DND-41 (cell line): ENCODE results near the gene RNF38.

Experiments used
- EZH2 ChIP-seq: IDR thresholded peaks from 3 replicates; pipeline ENCODE4 v1.6.1; 2012; ENCODE audit warnings: borderline replicate concordance, low read depth, mild to moderate bottlenecking, moderate library complexity, low read length, inconsistent platforms; ENCODE audit not compliant: severe bottlenecking
- TF ChIP-seq, protein P1 (sequence below): IDR thresholded peaks from 2 replicates; pipeline ENCODE4 v1.5.1; 2012; ENCODE audit warnings: borderline replicate concordance, low read length, moderate library complexity, mild to moderate bottlenecking; ENCODE audit not compliant: poor library complexity, severe bottlenecking; ENCODE audit errors: extremely low read depth

DNA sequence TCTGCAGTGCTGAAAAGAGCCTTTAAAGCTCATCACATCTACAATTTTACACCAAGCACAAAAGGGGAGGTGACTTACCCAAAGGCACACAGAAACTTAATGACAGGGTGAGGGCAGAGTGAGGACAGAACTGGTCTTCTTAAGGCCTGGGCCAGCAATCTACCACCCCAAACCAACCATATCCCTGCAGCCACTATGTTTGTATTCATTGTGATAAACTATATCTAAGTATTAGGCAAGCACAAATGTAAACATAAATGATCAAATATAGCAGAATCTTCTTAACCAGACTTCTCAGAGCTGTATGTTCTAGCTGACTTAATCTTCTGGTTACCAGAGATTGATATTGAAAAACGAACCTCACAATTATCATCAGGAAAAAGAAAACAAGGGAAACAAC is 47.9 kb upstream of the RNF38 start:
- TF ChIP-seq, protein P1, sequence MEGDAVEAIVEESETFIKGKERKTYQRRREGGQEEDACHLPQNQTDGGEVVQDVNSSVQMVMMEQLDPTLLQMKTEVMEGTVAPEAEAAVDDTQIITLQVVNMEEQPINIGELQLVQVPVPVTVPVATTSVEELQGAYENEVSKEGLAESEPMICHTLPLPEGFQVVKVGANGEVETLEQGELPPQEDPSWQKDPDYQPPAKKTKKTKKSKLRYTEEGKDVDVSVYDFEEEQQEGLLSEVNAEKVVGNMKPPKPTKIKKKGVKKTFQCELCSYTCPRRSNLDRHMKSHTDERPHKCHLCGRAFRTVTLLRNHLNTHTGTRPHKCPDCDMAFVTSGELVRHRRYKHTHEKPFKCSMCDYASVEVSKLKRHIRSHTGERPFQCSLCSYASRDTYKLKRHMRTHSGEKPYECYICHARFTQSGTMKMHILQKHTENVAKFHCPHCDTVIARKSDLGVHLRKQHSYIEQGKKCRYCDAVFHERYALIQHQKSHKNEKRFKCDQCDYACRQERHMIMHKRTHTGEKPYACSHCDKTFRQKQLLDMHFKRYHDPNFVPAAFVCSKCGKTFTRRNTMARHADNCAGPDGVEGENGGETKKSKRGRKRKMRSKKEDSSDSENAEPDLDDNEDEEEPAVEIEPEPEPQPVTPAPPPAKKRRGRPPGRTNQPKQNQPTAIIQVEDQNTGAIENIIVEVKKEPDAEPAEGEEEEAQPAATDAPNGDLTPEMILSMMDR, result no peak
- TF ChIP-seq EZH2, result no peak
